Effector memory CD8-positive, alpha-beta T cell (primary cell): ENCODE results near the gene CDCA4.

Experiments used
- ATAC-seq: fragments of 150-1000 bp; cut with Tn5 transposase; replicated peaks from 2 replicates; pipeline ENCODE4 v1.10.0; 2021; ENCODE audit warnings: mild to moderate bottlenecking, moderate library complexity
- DNase-seq, 3 experiments: peaks; one replicate each; pipeline ENCODE4 v3.0.0; 2021
- H3K27ac Mint-ChIP-seq, 2 donors: one replicate each; pipeline ENCODE4 v1.8.0; 2022; ENCODE audit warnings: mild to moderate bottlenecking in 2 of 2, mixed read lengths in 2 of 2, moderate library complexity in 2 of 2
- H3K27me3 Mint-ChIP-seq, 2 donors: one replicate each; pipeline ENCODE4 v1.8.0; 2022; ENCODE audit warnings: mixed read lengths in 2 of 2
- H3K36me3 Mint-ChIP-seq: one replicate; pipeline ENCODE4 v1.8.0; 2022; ENCODE audit warnings: mild to moderate bottlenecking, moderate library complexity, mixed read lengths; ENCODE audit not compliant: insufficient read depth
- H3K4me1 Mint-ChIP-seq, 2 donors: one replicate each; pipeline ENCODE4 v1.8.0; 2022; ENCODE audit warnings: low read depth in 2 of 2, mixed read lengths in 2 of 2
- H3K4me3 Mint-ChIP-seq, 2 donors: one replicate each; pipeline ENCODE4 v1.8.0; 2022; ENCODE audit warnings: mild to moderate bottlenecking in 2 of 2, mixed read lengths in 2 of 2, moderate library complexity in 2 of 2
- H3K9me3 Mint-ChIP-seq, 2 donors: one replicate each; pipeline ENCODE4 v1.8.0; 2022; ENCODE audit warnings: mixed read lengths in 2 of 2

CDCA4 gene

DNA sequence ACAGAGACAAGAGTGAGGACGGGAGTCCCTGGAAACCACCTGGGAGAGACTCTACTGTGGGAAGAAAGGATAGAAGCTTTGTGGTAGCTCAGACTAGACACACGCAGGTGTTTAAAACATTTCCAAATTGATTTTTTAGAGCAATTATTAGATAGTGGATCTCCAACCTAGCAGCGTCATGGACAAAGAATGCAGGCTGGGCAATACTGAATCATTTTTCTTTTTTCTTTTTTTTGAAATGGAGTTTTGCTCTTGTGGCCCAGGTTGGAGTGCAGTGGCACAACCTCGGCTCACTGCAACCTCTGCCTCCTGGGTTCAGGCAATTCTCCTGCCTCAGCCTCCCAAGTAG is 31.2 kb upstream of the CDCA4 start:
- Mint-ChIP-seq H3K27me3 (no peaks in the 10 kb centered on the region), H3K4me3 (no peak overlapping the region), H3K4me1 (peaks cover 10 to 13% of the 10 kb centered on the region in 2 donors), H3K27ac (peak overlapping the region in 1 of 2 donors; percentile 85), H3K36me3 (peaks cover 87% of the 10 kb centered on the region), H3K9me3 (no peaks in the 10 kb centered on the region)
- ATAC-seq = no peak
- DNase-seq = no peak

DNA sequence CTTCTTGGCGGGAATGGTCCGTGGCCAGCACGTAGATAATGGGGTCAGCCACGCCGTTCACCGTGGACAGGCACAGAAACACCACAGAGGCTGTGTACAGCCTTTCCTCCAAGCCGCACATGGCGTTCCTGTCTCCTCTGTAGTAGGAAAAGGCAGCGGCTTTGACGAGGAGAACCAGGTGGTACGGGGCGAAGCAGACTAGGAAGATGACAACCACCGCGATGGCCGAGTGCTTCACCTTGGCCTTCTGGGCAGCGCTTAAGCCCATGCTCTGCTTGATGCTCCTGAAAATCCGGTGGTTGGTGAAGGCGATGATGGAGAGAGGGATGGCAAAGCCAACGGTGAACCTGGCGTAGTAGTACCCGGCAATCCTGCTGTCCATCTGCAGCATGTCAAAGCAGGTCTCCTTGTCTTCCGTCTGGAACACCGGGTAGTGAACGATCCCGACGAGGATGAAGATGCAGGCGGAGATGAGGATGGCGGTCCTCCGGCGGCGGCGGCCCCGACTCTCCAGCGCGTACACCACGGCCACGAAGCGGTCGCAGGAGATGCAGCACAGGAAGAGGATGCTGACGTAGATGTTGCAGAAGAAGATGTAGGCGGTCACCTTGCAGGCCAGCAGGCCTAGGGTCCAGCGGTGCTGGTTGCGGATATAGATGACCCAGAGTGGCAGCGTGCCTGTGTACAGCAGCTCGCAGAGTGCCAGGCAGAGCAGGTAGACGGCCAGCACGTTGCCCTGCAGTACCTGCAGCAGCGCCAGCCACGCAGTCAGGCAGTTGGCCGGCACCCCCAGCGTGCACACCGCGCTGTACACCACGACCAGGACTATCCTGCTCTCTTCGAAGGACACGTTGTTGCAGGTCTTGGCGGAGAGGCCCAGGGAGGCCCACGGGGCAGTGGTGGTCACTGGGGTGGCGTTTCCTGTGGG is 30.6 kb upstream of the CDCA4 start:
- Mint-ChIP-seq H3K4me3 (no peak overlapping the region), H3K36me3 (peaks cover 81% of the 10 kb centered on the region), H3K27ac (peak overlapping the region in 1 of 2 donors; percentile 85), H3K4me1 (peaks cover 10 to 13% of the 10 kb centered on the region in 2 donors), H3K27me3 (no peaks in the 10 kb centered on the region), H3K9me3 (no peaks in the 10 kb centered on the region)
- DNase-seq (no peak), ATAC-seq (no peak)

- ATAC-seq = no peak
- peaks cover 14 to 16% of the 10 kb centered on the region in 2 donors for H3K4me1 Mint-ChIP-seq
- DNase-seq = no peak
Observed at GRCh38 chr14:105050551-105050897, 29.6 kb upstream of the CDCA4 start.

DNA sequence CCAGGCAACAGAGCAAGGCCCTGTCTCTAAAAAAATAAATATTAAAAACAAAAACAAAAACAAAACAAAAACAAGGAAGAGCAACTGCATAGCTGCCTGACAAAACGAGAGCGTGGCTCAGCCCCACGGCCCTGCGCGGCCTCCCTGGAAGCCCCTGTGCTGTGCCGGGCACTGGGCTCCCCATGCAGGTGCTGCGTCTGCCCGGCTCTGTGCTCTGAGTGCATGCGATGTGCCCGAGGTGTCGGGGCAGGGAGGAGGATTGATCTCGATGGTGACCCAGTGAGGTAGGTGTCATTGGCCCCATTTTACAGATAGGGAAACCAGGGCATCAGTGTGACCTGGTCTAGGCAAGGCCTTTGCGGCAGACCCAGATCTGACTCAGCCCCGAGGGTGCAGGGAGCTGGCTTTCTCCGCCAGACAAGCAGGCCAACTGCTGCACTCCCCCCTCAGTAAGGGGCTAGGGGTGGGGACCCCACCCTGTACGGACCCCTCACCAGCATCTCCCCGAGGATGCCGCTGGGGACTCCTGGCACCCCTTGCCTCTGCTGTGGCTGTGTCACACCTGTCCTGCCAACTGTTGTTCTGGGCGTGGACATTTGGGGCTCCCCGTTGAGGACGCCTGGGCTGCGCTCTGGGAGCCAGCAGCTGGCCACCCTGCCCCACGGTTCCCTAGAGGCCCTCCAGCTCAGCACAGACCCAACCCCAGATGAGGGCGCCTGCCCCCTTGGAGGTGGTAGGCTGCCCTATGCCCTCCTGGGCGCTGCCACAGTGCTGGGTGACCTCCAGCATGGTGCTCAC is 29.1 kb upstream of the CDCA4 start:
- peaks cover 72% of the 10 kb centered on the region for H3K36me3 Mint-ChIP-seq
- ATAC-seq (no peak), DNase-seq (no peak)
- H3K27me3 Mint-ChIP-seq = peaks cover 0 to 2% of the 10 kb centered on the region in 2 donors
- H3K9me3 Mint-ChIP-seq = no peaks in the 10 kb centered on the region
- no peak overlapping the region for H3K4me3 Mint-ChIP-seq
- H3K27ac Mint-ChIP-seq = peak overlapping the region; percentile 44 to 51
- peaks cover 14 to 17% of the 10 kb centered on the region in 2 donors for H3K4me1 Mint-ChIP-seq

More at GRCh38 chr14:105050551-105050897, 29.6 kb upstream of the CDCA4 start:
- Mint-ChIP-seq H3K36me3 (peaks cover 78% of the 10 kb centered on the region), H3K27ac (peak overlapping the region; percentile 44 to 85), H3K27me3 (no peaks in the 10 kb centered on the region), H3K9me3 (no peaks in the 10 kb centered on the region), H3K4me3 (no peak overlapping the region)

GRCh38 chr14:105047283-105048016 is 26.6 kb upstream of the CDCA4 start:
- DNase-seq (no peak), ATAC-seq (no peak)
- Mint-ChIP-seq H3K4me1 (peaks cover 12 to 22% of the 10 kb centered on the region in 2 donors), H3K9me3 (no peaks in the 10 kb centered on the region), H3K27me3 (peaks cover 0 to 16% of the 10 kb centered on the region in 2 donors), H3K36me3 (peaks cover 47% of the 10 kb centered on the region), H3K4me3 (no peak overlapping the region), H3K27ac (peak overlapping the region in 1 of 2 donors; percentile 70)

DNA sequence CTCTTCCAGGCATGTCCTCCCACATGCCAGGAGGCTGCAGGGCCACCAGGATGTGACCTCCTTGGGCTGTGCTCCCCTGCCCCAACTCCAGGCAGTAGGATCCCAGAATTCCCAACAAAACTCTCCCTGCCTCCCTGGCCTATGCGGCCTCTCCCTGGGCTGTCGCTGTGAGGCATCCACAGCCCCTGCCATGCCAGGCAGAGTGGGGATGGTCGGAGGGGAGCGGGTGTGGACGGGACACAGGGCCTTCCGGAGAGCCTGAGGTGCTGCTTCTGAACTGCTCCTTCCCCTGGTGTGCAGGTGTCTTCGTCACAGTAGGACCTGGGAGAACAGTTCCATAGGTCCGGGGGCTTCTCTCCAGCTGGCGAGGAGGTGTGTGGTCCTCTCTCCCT is 26.0 kb upstream of the CDCA4 start:
- Mint-ChIP-seq H3K4me1 (peaks cover 11 to 21% of the 10 kb centered on the region in 2 donors), H3K36me3 (peaks cover 46% of the 10 kb centered on the region), H3K9me3 (no peaks in the 10 kb centered on the region), H3K27me3 (peaks cover 0 to 16% of the 10 kb centered on the region in 2 donors), H3K4me3 (no peak overlapping the region), H3K27ac (peak overlapping the region in 1 of 2 donors; percentile 70)
- ATAC-seq (no peak), DNase-seq (no peak)

DNA sequence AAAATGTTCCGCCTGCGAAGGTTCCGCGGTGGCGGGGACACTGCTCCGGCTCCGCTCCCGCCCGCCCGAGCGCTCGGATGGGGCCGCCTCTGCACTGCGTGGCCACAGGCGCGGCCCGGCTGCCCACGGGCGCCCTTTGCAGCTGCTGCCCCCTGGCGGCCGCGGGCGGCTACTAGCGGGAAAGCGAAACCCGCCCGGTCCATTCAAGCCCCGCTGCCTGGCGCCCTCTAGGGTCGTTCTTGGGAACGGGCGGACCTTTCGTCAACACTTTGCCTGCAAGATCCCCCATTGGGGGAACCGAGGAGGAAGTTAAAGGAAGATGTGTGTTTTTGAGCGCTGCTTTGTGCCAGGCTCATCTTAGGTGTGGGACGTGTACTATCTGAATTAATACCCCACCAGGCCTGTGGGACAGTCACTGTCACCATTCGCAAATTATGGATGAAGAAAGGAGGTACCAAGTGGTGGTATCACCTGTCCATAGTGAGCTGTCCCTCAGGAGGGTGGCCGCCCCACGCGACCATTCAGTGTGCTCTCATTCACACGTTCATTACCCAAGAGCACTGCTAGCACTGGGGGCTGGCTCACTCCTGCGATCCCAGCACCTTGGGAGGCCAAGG is 24.9 kb upstream of the CDCA4 start:
- H3K4me3 Mint-ChIP-seq = peak overlapping the region in 1 of 2 donors; percentile 8
- no peaks in the 10 kb centered on the region for H3K9me3 Mint-ChIP-seq
- H3K36me3 Mint-ChIP-seq = peaks cover 37% of the 10 kb centered on the region
- peak; percentile 93 for ATAC-seq
- DNase-seq = peak; percentile 95
- peaks cover 0 to 16% of the 10 kb centered on the region in 2 donors for H3K27me3 Mint-ChIP-seq
- peak overlapping the region in 1 of 2 donors; percentile 28 for H3K27ac Mint-ChIP-seq
- peaks cover 9 to 13% of the 10 kb centered on the region in 2 donors for H3K4me1 Mint-ChIP-seq

DNA sequence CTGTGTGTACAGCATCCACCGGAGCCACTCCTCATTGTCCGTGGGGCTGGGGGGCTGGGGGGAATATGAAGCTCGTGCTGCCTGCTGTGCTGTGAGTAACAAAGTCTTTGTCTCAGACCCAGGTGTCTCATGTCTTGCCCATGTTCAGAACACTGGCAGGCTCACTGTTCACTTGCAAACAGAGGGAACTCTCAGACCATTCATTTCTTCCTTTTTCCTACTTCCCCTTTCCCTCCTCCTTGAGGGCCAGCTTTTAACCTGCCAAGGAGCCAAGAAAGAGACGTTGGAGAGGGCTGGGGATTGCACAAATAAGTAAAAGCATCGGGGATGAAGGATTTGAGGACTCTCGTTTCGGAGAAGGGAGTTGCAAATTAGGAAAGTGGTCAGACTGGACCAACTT is 22.8 kb upstream of the CDCA4 start:
- H3K27me3 Mint-ChIP-seq = peaks cover 0 to 16% of the 10 kb centered on the region in 2 donors
- no peaks in the 10 kb centered on the region for H3K9me3 Mint-ChIP-seq
- H3K27ac Mint-ChIP-seq = no peak overlapping the region
- no peak overlapping the region for H3K4me3 Mint-ChIP-seq
- peaks cover 9 to 13% of the 10 kb centered on the region in 2 donors for H3K4me1 Mint-ChIP-seq
- DNase-seq = no peak
- peaks cover 23% of the 10 kb centered on the region for H3K36me3 Mint-ChIP-seq
- no peak for ATAC-seq

DNA sequence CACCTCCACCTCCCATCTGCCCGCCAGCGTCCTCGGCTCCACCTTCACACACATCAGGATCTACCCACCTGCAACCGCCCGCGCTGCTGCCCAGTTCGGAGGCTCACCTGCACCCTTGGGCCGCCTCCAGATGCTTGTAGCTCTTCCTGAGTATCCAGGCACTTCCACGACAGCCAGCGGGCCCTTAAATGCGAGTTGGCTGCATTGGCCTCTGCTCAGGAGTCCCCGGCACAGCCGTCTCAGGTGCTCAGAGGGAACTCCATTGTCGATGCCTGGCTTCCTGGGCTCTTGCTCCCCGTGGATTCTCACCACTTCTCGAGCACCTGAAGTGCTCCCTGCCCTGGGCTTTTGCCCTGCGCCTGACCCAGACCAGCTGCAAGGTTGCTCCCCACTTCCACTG is 21.9 kb upstream of the CDCA4 start:
- Mint-ChIP-seq H3K4me3 (no peak overlapping the region), H3K27me3 (peaks cover 0 to 16% of the 10 kb centered on the region in 2 donors), H3K9me3 (no peaks in the 10 kb centered on the region), H3K4me1 (peaks cover 9 to 13% of the 10 kb centered on the region in 2 donors), H3K36me3 (peaks cover 15% of the 10 kb centered on the region), H3K27ac (peak overlapping the region in 1 of 2 donors; percentile 41)
- no peak for ATAC-seq
- no peak for DNase-seq

- no peak for ATAC-seq
- DNase-seq = no peak
- peaks cover 9 to 13% of the 10 kb centered on the region in 2 donors for H3K4me1 Mint-ChIP-seq
- H3K27me3 Mint-ChIP-seq = peaks cover 0 to 16% of the 10 kb centered on the region in 2 donors
- no peak overlapping the region for H3K27ac Mint-ChIP-seq
- no peaks in the 10 kb centered on the region for H3K9me3 Mint-ChIP-seq
- no peak overlapping the region for H3K4me3 Mint-ChIP-seq
- H3K36me3 Mint-ChIP-seq = peaks cover 9% of the 10 kb centered on the region
Observed at GRCh38 chr14:105041841-105042765, 21.2 kb upstream of the CDCA4 start.

DNA sequence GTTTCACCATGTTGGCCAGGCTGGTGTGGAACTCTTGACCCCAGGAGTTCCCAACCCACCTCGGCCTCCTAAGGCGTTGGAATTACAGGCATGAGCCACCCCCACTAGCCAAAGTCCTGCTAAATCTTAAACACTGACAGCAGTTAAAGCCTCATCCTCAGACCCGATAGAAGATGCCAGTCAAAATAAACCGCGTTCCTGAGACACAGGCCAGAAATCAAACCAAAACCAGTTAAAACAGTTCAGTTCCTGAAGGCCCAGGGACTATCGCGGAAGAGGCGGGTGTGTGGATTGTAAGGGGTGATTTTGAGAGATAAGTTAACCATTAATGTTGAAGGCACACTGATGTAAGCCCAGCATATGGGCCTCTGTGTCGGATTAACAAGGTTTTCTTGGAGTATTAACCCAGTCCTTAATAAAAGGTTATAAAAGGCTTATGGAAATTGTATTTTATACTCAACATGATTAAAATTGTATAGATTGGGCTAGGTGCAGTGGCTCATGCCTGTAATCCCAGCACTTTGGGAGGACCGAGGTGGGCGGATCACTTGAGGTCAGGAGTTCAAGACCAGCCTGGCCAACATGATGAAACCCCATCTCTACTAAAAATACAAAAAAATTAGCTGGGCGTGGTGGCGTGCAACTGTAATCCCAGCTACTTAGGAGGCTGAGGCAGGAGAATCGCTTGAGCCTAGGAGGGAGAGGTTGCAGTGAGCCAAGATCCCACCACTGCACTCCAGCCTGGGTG is 18.7 kb upstream of the CDCA4 start:
- ATAC-seq (no peak), DNase-seq (no peak)
- Mint-ChIP-seq H3K27me3 (peaks cover 0 to 11% of the 10 kb centered on the region in 2 donors), H3K4me3 (no peak overlapping the region), H3K4me1 (peaks cover 1 to 2% of the 10 kb centered on the region in 2 donors), H3K27ac (no peak overlapping the region), H3K9me3 (no peaks in the 10 kb centered on the region), H3K36me3 (peaks cover 6% of the 10 kb centered on the region)
